ENCODE data around the gene KIF12.
"Not testable (repeated sequence)": the region's sequence is repeated elsewhere in the genome, so short reads cannot be mapped to it uniquely, and the experiment has no call there.

KIF12 gene

DNA sequence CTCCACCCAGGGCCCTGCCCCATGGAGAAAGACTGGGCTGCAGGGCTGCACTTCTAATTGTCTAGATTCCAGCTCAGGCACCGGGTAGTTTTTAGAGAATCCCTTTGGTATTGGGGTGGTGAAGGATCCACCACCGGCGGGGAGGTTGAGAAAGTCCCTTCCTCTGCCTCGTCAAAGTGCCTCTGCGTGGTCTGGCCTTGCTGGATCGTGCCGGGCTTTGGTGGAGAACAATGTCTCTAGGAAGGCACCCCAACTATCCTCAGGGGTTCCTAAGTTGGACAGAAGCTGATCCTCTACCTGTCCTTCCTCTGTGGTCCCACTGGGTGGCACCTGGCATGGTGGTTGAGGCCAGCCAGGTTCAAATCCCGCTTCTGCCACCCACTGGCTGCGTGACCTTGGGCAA, 13.7 kb downstream of the KIF12 start:
- no peak for DNase-seq (ENCODE audit: low read depth in 1 of 2, low spot score in 1 of 2)

DNA sequence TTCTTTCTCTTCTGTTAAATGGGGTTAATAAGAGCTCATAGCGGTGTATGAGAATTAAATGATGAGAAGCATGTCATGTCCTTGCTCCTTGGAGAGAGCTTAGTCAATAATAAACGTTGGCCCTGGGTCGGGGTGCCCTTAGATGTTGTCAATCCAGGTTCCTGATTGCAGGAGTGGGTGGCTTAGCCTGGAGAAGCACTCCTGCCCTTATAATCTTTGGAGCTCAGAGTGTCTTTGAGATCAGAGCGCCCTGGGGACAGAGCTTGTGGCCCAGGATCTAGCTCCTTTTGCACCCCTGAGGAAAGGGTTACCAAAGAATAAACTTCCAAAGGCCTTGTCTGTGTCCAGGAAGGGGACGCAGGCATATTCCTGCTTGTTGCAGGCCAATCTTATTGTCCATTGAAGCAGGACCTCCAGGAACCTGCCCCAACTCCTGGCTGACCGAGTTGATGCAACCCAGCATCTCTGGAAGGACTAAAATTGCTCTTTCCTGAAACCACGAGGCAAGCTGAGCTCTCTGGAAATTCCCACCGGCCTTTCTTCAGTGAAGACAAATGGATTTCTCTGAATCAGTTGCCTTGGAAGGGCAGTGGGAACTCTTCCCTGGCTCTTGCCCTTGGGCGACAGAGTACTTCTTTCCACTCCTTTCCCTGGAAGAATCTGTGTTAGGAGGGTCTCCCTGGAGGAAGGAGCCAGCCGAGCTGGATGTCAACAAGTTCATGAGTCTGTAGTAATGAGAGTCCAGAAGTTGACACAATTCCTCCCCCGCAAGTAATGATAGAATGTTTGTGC, 14.6 kb downstream of the KIF12 start:
- no peak for DNase-seq (ENCODE audit: low read depth in 1 of 2, low spot score in 1 of 2)

DNA sequence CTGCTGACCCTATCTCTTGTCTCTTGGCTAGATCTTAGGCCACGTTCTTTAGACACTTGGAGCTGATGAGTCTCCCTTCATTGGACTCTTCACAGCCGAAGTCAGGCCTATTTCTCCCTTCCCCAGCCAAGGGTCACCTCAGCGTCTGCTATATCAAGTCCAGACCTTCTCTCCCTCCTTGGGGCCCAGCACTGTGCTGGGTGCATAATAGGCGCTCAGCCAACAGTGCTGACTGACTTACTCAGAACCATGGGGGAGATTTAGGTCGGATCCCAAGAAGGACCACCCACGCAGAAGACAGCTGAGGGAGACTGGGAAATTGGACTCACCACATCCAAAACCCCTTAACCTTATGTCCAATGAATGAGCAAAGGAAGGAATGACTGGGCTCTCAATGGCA, 15.4 kb downstream of the KIF12 start:
- DNase-seq (ENCODE audit: low read depth in 1 of 2, low spot score in 1 of 2): no peak

DNA sequence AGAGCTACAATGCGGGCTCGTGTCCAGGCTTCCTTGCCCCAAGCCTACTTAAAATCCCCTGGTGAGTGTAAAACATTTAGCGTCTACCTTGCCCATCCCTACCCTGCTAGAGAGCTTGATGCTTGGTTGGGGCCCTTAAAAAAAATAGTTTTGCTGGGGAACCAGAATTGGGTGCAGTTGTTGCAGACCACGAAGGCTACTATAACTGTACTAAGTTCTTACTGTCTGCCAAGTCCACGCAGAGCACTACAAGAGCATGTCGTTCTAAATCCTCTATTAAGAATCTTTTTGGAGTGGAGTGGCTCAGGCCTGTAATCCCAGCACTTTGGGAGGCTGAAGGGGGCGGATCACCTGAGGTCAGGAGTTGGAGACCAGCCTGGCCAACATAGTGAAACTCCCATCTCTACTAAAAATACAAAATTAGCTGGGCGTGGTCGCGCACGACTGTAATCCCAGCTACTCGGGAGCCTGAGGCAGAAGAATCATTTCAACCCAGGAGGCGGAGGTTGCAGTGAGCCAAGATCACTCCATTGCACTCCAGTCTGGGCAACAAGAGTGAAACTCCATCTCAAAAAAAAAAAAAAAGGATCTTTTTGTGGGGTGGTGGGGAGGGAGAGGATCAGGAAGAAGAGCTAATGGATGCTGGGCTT, 16.2 kb downstream of the KIF12 start:
- DNase-seq (ENCODE audit: low read depth in 1 of 2, low spot score in 1 of 2): not testable (repeated sequence)

DNA sequence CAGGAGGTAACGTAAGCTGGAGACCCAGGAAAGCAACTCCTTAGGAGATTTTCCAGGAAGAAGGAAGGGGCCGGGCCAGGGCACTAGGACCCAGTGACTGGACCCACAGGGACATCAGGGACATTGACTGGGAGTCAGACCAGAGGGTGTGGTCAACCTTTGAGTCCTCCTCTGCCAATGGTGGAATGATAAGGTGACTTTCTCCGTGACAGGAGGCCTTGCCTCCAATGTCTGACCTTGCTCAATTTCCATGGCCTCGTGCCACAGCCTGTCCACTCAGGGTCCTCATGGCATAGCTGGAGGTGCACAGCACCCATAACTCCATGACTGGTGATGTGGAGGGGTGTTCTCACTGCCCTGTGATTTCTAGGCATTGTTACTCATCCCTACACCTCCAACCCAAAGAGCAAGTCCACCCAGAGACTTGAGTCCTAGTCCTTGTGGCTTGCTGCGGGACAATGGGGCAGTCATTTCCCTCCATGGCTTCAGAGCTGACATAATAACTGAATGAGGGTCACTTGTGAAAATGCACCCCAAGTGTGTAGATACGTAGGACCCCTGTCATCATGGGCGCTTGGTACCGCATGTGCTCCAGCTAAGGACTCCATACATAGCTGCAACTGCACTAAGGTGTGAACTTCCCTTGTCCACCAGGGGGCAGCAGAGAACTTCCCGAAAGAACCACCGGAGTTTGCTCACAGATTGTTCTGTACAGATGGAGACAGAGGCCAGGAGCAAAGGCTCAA, 16.9 kb downstream of the KIF12 start:
- peak; percentile 43 to 53 for DNase-seq (ENCODE audit: low read depth in 1 of 2, low spot score in 1 of 2)

DNA sequence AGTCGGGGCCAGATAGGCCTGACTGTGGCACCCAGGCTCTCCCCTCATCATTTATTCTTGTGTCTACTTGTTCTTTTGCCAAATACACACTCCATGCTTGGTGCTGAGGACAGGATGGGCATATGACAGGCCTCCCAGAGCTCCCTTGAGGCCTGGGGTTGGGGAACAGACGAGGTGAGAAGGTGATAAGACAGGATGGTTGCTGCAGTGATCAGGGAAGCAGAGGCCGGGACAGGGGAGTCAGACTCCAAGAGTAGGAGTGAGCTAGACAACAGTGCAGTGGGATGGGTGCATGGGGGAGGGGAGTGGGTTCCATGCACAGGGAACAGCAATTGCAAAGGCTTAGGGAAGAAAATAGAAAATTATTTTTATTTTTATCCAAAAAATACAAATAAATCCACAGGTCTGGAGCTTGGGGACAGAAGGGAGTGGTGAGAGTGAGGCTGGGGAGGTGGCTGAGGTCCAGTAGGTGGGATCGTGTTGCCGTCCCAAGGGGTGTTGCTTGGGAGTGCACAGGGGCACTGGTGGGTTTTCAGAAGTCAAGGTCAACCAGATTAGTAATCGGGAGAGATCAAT, 17.6 kb downstream of the KIF12 start:
- no peak for DNase-seq (ENCODE audit: low read depth in 1 of 2, low spot score in 1 of 2)

DNA sequence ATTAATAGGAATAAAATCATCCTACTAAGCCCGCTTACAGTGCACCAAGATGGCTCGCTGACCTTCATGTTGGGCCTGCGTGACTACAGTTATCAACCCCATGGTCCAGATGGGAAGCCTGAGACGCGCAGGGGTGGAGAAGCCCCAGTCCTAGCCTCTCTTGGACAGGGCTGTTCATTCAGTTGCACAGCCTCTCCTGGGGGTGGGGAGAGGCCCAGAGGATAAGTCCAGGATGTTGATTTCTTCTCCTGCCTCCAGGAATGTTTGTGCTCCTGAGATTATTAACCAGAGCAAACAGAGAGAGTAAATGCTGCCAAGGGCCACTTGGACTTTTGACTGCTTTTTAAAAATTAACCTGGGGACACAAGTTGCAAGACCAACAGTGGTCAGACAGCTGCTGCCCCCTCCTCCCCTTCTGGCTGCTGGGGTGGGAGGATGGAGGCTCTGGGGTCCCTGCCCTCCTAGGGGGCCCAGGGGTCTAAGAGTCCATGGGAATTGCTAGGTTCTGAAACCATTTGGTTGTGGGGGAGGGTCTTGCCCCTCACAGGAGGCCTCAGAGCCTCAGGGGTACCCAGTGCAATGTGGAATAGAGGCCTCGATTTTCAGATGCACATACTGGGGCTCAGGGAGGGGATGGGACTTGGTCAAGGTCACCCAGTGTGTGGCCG, 18.2 kb downstream of the KIF12 start:
- no peak for DNase-seq (ENCODE audit: low read depth in 1 of 2, low spot score in 1 of 2)

DNA sequence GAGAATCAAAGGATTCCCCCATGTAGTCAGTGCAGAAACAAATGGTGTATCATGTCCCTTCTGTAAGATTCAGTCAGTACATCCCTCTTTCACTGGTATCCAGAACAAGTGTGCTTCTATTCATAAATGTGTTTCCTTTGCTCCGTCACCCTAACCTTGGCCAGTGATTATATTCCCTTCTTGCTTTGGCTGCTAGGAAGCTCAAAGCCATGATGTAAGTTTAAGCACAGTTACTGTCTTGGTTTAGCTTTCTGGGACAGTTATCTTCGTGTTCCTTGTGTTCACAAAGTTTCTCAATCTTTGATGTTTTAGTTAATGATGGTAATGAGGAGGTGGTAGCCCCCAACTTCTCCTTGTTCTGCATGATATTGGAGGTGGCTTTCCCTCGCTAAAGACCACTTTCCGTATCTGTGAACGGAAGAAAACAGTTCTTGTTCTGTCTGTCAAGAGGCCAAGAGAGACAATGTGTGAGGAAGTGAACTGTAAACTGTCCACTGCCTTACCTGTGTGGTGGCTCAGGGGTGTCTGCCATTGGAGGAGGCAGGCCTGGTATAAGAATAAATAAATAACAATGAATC, 18.8 kb downstream of the KIF12 start:
- no peak for DNase-seq (ENCODE audit: low read depth in 1 of 2, low spot score in 1 of 2)

DNA sequence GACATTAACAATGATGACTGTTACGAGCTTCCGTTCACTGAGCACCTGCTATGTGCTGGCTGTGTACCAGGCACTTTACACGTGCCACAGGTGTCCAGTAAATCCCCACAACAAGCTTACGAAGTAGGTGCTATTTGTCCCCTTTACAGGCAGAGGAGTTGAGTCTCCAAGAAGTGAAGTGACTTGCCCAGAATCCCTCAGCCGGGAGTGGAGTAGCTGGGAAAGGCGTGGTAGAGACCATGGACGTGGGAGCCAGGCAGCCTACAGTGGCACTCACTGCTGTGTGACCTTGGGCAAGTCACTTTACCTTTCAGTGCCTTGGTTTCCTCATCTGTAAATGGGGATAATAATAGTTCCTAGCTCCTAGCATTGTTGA, 20.3 kb downstream of the KIF12 start:
- no peak for DNase-seq (ENCODE audit: low read depth in 1 of 2, low spot score in 1 of 2)

DNA sequence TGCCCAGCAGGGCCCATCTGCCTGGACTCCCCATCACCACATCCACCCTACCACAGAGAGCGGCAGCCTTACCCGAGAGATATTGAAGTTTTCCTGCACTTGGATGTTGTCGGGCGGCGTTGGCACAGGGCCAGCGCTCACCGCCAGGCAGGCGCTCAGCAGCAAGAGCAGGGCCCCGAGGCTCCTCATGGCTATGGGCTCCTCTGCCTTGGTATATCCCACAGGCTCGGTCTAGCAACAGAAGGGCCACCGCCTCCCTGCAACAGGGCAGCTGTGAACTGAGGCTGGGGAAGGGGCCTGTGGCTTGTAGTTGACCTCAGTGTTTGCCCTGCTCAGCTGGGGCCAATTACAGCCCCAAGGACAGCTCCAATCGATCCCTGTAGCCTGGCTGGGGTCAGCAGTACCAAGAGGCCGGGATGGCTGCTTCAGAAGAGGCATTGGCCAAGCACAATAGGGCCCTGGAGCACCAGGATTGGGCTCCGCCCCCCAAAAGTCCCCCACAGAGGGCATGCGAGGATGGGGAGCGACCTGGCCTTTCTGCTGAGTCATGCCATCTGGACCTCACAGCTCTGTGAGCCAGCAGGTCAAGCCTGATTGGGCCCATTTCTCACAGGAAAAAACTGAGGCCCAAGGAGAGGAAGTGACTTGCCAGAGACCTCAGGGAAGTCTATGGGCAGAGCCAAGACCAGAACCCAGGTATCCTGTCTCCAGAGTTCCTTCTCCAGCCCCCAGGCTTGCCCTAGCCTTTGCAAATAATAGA, 20.9 kb downstream of the KIF12 start, which contains the start of gene AMBP:
Gene AMBP (minus strand): TSS at position 280 of the 760 bp plus-strand sequence. CDS start 91 bp downstream, at position 189.
- no peak for DNase-seq (ENCODE audit: low read depth in 1 of 2, low spot score in 1 of 2)

DNA sequence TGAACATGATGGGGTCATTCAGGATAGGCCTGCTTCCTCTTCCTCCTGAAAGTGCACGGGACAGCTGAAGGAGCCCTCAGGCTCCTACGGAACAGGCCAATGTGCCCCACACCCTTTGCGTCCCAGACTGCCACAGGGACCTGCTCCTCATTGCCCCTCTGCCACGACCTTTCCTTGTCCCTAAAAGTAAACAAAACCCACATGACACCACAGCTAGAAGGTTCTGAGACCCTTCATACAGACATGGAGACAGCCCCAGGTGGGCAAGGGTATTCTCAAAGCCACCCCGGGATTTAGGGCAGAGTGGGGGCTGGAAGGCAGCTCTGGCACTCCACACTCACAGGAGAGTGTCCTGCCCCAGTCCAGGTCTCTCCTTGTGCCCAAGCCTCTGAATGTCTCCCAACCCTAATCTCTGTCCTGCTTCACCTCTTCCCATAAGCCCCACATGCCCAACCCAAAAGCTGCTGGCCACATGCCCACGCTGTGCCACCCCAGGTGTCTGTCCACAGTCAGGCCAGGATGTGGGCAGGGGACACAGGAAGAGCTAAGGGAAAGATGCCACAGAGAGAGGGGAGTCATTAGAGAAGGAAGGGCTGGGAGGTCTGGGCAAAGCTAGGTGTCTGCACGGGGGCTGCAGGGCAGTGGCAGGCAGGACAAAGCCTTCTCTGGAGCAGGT, 21.8 kb downstream of the KIF12 start:
- DNase-seq (ENCODE audit: low read depth in 1 of 2, low spot score in 1 of 2): no peak

DNA sequence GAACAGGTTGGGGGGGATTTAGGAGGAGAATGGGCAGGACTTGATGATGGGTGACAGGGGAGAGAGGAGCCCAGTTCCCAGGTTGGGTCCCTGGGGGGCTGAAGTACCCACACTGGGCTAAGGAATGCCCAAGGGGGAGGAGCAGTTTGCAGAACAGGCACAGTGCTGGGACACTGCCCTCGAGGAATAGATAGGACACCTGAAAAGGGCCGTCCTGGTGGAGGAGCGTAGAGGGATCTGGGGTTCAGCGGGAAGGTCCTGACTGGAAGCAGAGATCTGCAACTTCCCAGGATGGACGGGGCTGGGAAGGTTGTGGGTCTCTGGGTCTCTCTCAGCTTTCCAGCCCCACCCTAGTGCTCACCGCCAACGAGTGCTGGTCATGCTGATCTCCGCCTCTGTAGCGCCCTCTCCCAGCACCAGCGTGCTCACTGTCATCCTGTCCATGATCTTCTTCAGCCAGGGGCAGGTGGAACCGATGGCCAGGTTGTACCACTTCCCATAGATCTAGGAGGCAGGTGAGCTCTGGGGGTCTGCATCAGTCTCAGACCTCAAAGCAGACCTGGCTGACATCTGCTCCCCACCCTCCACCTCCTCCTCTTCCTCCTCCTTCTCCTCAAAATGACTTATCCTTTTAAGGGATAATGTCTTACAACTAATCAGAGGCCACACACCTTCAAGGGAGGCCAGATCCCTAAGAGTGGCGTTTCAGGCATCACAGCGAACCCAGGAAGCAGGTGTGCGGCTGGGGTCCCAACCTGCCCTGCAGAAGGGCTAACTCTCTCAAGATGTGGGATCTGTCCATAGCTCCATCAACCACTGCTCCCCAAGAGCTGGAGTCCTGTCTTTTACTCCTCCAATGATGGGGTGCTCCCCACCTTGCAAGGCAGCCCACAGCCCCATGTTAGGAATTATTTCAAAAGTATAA, 22.6 kb downstream of the KIF12 start:
- DNase-seq (ENCODE audit: low read depth in 1 of 2, low spot score in 1 of 2): no peak

DNA sequence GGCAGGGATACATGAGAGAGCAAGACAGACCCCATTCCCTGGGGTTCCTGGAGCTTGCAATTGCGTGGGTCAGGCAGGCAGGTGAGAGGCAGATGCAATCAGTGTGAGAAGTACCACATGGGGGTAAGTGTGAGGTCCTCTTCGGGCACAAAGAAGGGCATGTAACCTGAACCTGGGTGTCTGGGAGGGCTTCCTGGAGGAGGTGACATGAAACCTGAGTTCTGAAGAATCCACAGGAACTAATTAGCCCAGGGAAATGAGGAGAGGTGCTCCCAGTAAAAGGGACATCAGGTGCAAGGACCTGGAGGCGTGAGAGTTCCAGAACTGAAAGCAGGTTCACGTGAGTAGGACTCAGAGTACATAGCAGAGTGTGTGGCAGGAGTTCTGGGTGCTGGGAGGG, 23.5 kb downstream of the KIF12 start:
- DNase-seq (ENCODE audit: low read depth in 1 of 2, low spot score in 1 of 2): no peak

DNA sequence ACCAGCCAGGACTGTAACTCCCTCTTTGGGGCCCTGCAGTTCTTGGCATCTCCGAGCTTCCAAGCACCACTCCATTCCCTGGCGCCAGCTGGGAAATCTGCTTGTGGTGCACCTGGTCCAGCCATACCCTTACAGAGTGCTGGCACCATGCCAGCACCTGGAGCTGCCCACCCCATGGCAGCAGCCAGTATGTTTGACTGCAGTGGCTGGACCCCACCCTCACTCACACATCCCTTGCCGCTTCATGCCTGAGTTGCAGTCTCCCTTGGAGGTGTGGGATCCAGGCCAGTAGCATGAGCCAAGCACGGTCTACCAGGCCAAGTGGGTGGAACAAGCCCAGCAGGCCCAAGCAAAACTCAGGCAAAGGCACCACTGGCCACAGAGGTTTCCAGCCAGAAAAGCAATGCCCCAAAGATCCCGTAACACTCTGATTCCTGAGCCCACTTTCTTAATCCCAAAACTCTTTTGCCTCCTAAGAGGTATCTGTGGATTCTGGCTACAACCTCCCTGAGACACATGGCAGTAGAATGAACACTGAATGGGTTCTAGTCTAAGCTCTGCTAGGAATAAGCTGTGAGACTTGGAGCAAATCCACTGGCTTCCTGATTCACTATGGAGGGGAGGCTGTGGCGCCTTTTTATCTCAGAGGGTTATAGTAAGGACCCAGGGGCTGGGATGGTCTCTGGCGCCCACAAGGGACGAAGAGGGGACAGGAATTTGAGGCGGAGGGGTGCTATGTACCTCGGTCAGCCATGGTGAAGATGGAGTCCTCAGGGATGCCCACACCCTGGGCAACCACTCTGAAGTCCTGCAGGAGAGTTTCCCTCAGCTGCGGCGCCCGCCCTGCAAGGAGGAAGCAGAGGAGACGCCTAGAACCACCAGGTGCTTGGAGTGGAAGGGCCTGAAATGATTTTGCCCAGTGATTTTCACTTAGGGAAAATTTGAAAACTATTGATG, 26.6 kb downstream of the KIF12 start:
- DNase-seq (ENCODE audit: low read depth in 1 of 2, low spot score in 1 of 2): no peak

DNA sequence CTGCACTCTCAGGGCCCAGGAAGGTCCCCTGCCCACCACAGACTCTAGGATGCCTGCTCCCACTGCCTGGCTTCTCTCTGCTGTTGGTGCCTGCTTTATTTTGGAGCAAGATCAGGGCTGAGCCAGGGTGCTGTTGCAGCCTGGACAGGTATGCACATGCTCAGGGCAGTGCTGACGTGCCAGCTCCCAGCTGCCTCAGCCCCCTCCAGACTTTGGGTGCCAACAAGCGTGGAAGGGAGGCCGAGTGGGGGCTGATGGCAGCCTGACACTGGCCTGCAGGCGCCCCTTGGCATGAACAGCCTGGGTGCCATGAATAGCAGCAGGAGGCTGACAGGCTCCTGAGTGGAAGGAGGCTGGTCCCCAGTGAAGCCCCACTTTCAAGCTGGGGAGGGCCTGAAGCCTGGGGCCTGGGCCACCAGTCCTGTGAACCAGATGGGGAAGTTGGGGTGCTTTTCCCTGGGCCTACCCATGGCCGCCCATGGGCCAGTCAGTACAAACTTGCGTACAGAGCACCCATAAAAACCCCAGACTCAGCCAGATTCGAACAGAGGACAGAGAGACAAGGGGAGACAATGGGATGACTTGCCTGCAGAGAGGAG, 27.8 kb downstream of the KIF12 start:
- no peak for DNase-seq (ENCODE audit: low read depth in 1 of 2, low spot score in 1 of 2)

DNA sequence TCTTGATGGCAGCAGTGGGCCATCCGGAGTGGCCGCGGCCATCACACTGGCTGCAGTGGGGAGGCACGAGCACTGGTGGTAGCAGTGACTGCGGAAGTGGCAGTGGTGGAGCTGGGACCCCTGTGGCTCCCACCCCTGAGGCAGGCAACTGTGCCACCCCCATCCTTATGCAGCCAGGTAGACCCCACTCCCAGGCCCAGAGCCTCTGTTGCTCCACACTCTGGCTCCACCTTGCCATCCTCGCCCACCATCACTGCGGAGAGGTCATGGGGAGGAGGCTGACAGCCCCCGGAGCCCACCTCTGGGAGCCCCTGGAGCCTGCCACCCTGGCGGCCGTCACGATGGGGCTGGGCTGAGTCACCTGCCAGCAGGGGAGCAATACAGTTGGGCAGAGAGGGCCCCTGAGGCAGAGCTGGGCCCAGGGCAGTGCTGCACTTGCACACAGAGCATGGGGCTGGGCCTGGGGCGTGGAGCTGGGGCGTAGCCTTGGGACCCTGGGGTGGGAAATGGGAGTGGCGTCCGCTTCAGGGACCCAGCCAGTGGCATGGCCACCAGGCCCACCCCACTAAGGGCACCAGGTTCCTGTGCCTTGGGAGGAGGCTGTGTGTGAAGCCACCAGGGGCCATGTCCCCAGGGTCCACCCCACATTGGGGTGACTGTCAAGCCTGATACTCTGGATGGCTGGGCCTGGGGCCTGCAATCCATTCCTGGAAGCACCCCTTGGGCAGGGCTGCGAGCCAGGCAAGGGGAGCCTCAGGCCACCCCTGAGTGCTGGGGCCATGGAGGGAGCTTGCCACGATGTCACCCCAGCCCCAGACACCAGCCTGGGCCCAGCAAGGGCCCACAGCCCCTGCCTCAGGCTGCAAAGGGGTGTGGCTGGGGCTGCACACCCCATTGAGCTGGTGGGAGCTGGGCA, 28.6 kb downstream of the KIF12 start:
- DNase-seq (ENCODE audit: low read depth in 1 of 2, low spot score in 1 of 2): no peak

All from stimulated activated CD4-positive, alpha-beta T cell treated with anti-CD3 and anti-CD28 coated beads, Interleukin-15, amount 100 ng/mL, for 1 hour (primary cell).